Ascending aorta (tissue), 2 donors: ENCODE measurements around the gene CDH15. TPM values are rescaled to one million over a fixed set of nuclear protein-coding genes. Genes with fewer than 3 reads are reported as not detected.

Experiments
- DNase-seq, 2 donors: peaks; one replicate each; pipeline ENCODE4 v3.0.0-alpha.2; 2019; ENCODE audit warnings: low spot score in 2 of 2
- H3K27ac ChIP-seq, 2 donors: fragments of 200-600 bp; sonication (generic); one replicate each; pipeline ENCODE4 v1.5.1; 2016 to 2017; ENCODE audit warnings: mild to moderate bottlenecking in 1 of 2
- H3K27me3 ChIP-seq: fragments of 200-600 bp; sonication (generic); one replicate; pipeline ENCODE4 v1.5.1; 2017
- H3K36me3 ChIP-seq, 2 donors: fragments of 200-600 bp; sonication (generic); one replicate each; pipeline ENCODE4 v1.5.1; 2016
- H3K4me1 ChIP-seq, 2 donors: fragments of 200-600 bp; sonication (generic); one replicate each; pipeline ENCODE4 v1.5.1; 2016 to 2017; ENCODE audit warnings: mild to moderate bottlenecking in 1 of 2
- H3K4me3 ChIP-seq, 2 donors: fragments of 200-600 bp; sonication (generic); one replicate each; pipeline ENCODE4 v1.5.1; 2016 to 2017; ENCODE audit warnings: mild to moderate bottlenecking in 1 of 2
- H3K9me3 ChIP-seq, 2 donors: fragments of 200-600 bp; sonication (generic); one replicate each; pipeline ENCODE4 v1.5.1; 2016
- intact Hi-C: fragments of 100-400 bp; cut with DNase I; formaldehyde crosslinking; loops from one replicate; pipeline ENCODE4 v1.15.1; 2023
- total RNA-seq: library from RNA; depleted of rRNA; stranded (reverse); fragments of >200 nt; gene quantifications from one replicate; pipeline ENCODE4 v1.1.0, GENCODE V29; 2016
- TF ChIP-seq, protein P1 (sequence below), 3 experiments: fragments of 200-600 bp in 2 of 3; fragments of 450-650 bp in 1 of 3; sonication (generic) in 2 of 3; IDR thresholded peaks; one replicate each; pipeline ENCODE4 v1.5.1; 2016 to 2019; ENCODE audit warnings: antibody characterized with exemption in 3 of 3, mild to moderate bottlenecking in 1 of 3, moderate library complexity in 1 of 3

The CDH15 gene
- total RNA-seq, 1 donor from 2014 or later: not detected

DNA sequence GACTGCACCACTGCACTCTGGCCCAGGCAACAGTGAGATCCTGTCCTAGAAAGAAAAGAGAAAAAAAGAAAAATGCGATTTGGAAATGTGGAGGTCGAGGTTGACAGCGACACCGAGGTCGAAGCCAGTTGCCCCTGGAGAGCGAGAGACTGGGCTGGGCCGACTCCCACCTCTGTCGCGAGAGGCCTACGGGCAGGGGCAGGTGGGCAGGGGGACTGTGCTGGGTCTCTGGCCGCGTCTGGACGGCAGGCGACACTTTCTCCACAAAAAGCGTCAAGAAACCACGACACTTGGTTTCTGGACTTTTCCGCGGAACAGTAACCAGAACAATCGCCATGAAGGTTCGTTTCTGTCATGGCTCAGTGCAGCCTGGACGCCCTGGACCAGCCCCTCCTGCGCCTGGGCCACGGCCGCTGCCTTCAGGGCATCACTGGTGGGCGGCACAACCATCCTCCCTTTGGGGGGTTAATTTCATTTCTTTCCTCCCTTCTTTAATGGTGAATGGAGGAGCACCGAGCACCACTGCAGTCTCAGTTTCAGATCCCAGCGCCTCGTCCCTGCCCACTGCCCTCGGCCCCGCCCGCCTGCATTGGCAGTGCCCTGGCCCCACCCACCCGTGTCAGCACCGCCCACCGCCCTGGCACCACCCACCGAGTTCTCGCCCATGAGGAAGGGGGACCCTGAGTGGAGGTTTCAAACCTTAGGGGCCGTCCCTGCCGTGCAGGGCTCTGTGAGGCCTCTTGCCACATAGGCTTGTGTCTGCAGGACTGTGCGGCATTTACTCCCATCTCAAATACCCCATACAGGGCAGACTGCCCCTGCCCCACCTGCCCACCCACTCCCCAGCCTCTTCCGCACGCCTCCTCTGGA lies 18.5 kb upstream of the CDH15 start:
- H3K27me3 ChIP-seq: no peaks in the 10 kb centered on the region
- H3K27ac ChIP-seq: no peak overlapping the region
- intact Hi-C loops: no loop called here
- DNase-seq: no peak
- peaks cover 12 to 21% of the 10 kb centered on the region in 2 donors for H3K4me1 ChIP-seq
- TF ChIP-seq, protein P1, sequence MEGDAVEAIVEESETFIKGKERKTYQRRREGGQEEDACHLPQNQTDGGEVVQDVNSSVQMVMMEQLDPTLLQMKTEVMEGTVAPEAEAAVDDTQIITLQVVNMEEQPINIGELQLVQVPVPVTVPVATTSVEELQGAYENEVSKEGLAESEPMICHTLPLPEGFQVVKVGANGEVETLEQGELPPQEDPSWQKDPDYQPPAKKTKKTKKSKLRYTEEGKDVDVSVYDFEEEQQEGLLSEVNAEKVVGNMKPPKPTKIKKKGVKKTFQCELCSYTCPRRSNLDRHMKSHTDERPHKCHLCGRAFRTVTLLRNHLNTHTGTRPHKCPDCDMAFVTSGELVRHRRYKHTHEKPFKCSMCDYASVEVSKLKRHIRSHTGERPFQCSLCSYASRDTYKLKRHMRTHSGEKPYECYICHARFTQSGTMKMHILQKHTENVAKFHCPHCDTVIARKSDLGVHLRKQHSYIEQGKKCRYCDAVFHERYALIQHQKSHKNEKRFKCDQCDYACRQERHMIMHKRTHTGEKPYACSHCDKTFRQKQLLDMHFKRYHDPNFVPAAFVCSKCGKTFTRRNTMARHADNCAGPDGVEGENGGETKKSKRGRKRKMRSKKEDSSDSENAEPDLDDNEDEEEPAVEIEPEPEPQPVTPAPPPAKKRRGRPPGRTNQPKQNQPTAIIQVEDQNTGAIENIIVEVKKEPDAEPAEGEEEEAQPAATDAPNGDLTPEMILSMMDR (IDR thresholded peaks at IDR 0.05): no peak
- peaks cover 26 to 44% of the 10 kb centered on the region in 2 donors for H3K36me3 ChIP-seq
- H3K9me3 ChIP-seq: no peaks in the 10 kb centered on the region
- no peak overlapping the region for H3K4me3 ChIP-seq

DNA sequence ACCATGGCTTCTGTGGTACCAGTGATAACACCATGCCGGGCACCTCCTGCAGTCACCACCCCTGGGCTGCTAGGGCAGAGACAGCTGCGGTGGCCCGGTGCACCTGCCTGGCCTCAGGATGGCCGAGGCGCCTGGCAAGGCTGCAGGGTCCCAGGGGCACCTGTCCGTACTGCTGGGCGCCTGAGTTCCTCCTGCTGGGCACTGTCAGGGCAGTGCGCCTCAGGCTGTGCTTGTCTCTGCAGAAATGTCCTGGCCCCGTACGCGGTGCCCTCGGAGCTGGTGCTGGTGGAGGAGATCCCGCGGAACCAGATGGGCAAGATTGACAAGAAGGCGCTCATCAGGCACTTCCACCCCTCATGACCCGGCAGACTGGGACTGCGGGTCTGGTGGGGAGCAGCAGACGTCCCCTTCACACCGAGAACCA lies 17.7 kb upstream of the CDH15 start:
- peaks cover 19 to 37% of the 10 kb centered on the region in 2 donors for H3K36me3 ChIP-seq
- intact Hi-C loops: no loop called here
- TF ChIP-seq, protein P1 (IDR thresholded peaks at IDR 0.05): no peak

DNA sequence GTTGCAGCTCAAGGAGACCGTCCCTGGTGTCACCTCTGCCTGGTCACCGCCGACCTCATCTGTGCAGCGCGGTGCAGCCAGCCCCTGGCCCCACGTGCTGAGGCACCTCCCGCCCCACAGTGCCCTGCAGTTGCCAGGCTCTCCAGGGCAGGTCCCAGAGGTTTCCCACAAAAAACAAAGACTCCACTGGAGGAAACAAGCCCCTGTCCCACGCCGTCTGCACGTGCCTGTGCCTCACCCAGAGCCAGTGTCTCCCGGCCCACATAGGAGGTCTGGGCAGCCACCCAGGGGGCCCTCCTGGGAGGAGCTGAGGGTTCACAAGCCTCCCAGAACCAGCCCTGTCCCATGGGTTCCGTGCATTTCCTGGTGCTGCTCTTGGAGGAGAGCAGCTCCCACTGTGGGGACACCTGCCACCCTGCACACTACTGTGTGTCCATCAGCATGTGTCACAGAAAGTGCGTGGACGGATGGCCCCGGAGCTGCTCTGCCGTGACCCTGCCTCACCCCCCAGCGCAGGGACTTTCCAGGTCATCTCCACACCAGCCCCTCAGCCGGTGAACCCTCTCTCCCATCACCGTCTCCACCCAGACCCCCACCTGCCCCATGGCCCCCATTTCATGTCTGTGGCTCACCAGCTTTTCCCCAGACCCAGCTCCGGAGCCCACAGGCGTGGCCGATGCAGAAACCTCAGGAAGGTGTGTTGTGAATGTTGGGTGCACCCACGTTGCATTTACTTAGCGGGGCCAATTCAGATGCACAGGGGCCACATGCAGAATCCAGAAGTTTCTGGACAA lies 17.0 kb upstream of the CDH15 start:
- intact Hi-C loops: no loop called here
- no peak overlapping the region for H3K27ac ChIP-seq

More for the DNA sequence above, 17.7 kb upstream of the CDH15 start:
- no peak overlapping the region for H3K4me3 ChIP-seq
- DNase-seq: no peak
- H3K27ac ChIP-seq: no peak overlapping the region
- no peaks in the 10 kb centered on the region for H3K9me3 ChIP-seq
- H3K27me3 ChIP-seq: no peaks in the 10 kb centered on the region
- peaks cover 12 to 21% of the 10 kb centered on the region in 2 donors for H3K4me1 ChIP-seq

DNA sequence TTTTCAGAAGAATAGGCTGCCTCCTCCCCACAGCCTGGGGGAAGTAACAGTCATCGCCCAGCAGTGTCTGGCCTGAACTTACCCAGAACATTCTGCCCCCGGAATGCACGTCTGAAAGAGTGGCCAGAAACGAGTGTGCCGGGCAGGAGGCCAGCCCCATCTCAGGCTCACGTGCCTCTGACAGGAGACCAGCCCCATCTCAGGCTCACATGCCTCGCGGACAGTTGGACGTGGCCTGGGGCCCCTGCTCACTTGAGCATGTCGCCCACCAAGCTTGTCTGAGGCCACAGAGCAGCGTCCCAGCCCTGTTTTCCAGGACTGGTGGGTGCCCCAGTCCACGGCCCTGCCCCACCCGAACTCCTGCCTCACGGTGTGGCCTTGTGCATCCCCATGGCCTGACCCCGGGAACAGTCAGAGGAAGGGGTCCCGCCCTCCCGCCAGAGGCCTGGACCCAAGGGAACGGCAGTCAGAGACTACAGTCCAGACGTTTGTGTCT lies 16.3 kb upstream of the CDH15 start:
- peak overlapping the region in 1 of 2 donors; percentile 44 for H3K27ac ChIP-seq
- no peaks in the 10 kb centered on the region for H3K9me3 ChIP-seq
- peaks cover 12 to 21% of the 10 kb centered on the region in 2 donors for H3K4me1 ChIP-seq
- intact Hi-C loops: no loop called here
- no peak overlapping the region for H3K4me3 ChIP-seq
- H3K27me3 ChIP-seq: no peaks in the 10 kb centered on the region
- TF ChIP-seq, protein P1 (IDR thresholded peaks at IDR 0.05): no peak
- peak; percentile 39 to 74 for DNase-seq
- H3K36me3 ChIP-seq: peaks cover 11 to 23% of the 10 kb centered on the region in 2 donors

More for the DNA sequence above, 17.0 kb upstream of the CDH15 start:
- peaks cover 15 to 30% of the 10 kb centered on the region in 2 donors for H3K36me3 ChIP-seq
- no peaks in the 10 kb centered on the region for H3K27me3 ChIP-seq
- no peaks in the 10 kb centered on the region for H3K9me3 ChIP-seq
- H3K4me3 ChIP-seq: no peak overlapping the region
- DNase-seq: no peak
- H3K4me1 ChIP-seq: peaks cover 12 to 21% of the 10 kb centered on the region in 2 donors
- TF ChIP-seq, protein P1 (IDR thresholded peaks at IDR 0.05): no peak

DNA sequence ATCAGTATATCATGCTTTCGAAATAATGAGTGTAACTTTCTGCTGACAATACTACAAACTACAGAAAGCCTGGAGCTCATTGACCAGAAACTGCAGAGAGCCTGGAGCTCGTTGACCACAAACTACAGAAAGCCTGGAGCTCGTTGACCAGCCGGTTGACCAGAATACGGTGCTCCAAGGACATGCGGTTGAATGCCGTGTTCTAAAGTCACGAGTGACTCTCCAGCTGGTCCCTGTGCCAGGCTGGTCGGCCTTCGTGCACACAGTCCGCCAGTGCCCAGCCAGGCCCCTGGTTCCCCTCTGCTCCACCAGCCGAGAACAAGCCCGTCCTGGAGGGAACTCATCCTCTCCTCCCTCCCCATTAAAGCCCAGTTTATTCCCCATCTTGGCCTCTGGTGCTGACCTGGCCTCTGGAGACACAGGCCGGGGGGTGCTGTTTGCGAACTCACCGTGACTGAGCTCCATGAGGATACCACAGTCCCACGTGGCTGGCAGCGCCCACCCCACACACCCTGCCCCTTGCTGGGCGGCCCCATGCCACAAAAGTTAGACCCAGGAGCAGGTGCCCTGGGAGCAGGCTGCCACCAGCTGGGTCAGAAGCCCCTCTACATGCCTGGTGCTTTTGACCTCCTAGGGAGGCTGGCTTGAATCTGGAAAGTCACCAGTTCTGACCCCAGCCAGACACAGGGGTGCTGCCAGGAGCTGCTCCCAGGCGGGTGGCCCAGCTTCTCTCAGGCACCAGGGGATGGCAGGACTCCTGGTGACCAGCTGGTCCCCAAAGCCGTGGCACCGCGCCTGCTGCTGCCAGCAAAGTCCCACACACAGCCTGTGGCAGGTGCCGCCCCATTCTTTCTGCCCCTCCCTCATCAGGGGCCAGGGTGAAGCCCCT lies 15.5 kb upstream of the CDH15 start:
- peak overlapping the region in 1 of 2 donors; percentile 44 for H3K27ac ChIP-seq
- peaks cover 12 to 21% of the 10 kb centered on the region in 2 donors for H3K4me1 ChIP-seq
- H3K36me3 ChIP-seq: peaks cover 2 to 15% of the 10 kb centered on the region in 2 donors
- H3K27me3 ChIP-seq: no peaks in the 10 kb centered on the region
- no peak for DNase-seq
- intact Hi-C loops: no loop called here
- no peak overlapping the region for H3K4me3 ChIP-seq
- H3K9me3 ChIP-seq: no peaks in the 10 kb centered on the region
- TF ChIP-seq, protein P1 (IDR thresholded peaks at IDR 0.05): no peak
